ENCODE data around the gene CDH15. TPM values are rescaled to one million over a fixed set of nuclear protein-coding genes. Genes with fewer than 3 reads are reported as not detected.

CDH15 gene
- total and polyA plus RNA-seq, 5 donors from 2014 or later: 0.17 TPM; not detected in 4

- H3K4me3 ChIP-seq (ENCODE audit: low read depth, low read length): no peak overlapping the region
- Mint-ChIP-seq H3K27me3 (peaks cover 23% of the 10 kb centered on the region), H3K36me3 (no peaks in the 10 kb centered on the region), H3K4me1 (peaks cover 0 to 11% (median 6%) of the 10 kb centered on the region in 4 donors), H3K4me3 (no peak overlapping the region), H3K9me3 (no peaks in the 10 kb centered on the region), H3K27ac (no peak overlapping the region)
- no peaks in the 10 kb centered on the region for H3K27me3 ChIP-seq (ENCODE audit: control insufficient read depth, insufficient read depth, low read length)
- H3K9me3 ChIP-seq (ENCODE audit: control insufficient read depth in 2 of 2, low read length in 2 of 2): no peaks in the 10 kb centered on the region
- H3K4me1 ChIP-seq (ENCODE audit: control insufficient read depth, insufficient read depth, low read length, poor library complexity, severe bottlenecking): peaks cover under 1% of the 10 kb centered on the region
- no peak for DNase-seq
- no peak for ATAC-seq (ENCODE audit: low read depth in 2 of 2)
- H3K36me3 ChIP-seq (ENCODE audit: control insufficient read depth, insufficient read depth, low read length): no peaks in the 10 kb centered on the region
- no peak overlapping the region for H3K27ac ChIP-seq (ENCODE audit: insufficient read depth, low read length, poor library complexity, severe bottlenecking)
Observed at GRCh38 chr16:89210904-89211515, 39.5 kb downstream of the CDH15 start.

- peak overlapping the region; percentile 86 for H3K4me3 ChIP-seq (ENCODE audit: low read depth, low read length)
- peaks cover 13 to 41% (median 21%) of the 10 kb centered on the region in 4 donors for H3K4me1 Mint-ChIP-seq
- peak; percentile 71 to 75 for ATAC-seq (ENCODE audit: low read depth in 2 of 2)
Observed at GRCh38 chr16:89216315-89217137, 45.0 kb downstream of the CDH15 start.

GRCh38 chr16:89217138-89217387 is 45.5 kb downstream of the CDH15 start:
- H3K36me3 Mint-ChIP-seq: peaks cover 7% of the 10 kb centered on the region

More at GRCh38 chr16:89216315-89217137, 45.0 kb downstream of the CDH15 start:
- H3K27ac ChIP-seq (ENCODE audit: insufficient read depth, low read length, poor library complexity, severe bottlenecking): peak overlapping the region; percentile 97
- DNase-seq: peak; percentile 75 to 88 (median 82)
- peaks cover 7% of the 10 kb centered on the region for H3K36me3 ChIP-seq (ENCODE audit: control insufficient read depth, insufficient read depth, low read length)
- no peaks in the 10 kb centered on the region for H3K27me3 Mint-ChIP-seq
- no peaks in the 10 kb centered on the region for H3K9me3 ChIP-seq (ENCODE audit: control insufficient read depth in 2 of 2, low read length in 2 of 2)
- H3K4me3 Mint-ChIP-seq: peak overlapping the region; percentile 80 to 98 (median 88)
- H3K4me1 ChIP-seq (ENCODE audit: control insufficient read depth, insufficient read depth, low read length, poor library complexity, severe bottlenecking): peaks cover 20% of the 10 kb centered on the region
- no peaks in the 10 kb centered on the region for H3K27me3 ChIP-seq (ENCODE audit: control insufficient read depth, insufficient read depth, low read length)
- peaks cover 3% of the 10 kb centered on the region for H3K36me3 Mint-ChIP-seq
- H3K27ac Mint-ChIP-seq: peak overlapping the region; percentile 86 to 93 (median 89)
- no peaks in the 10 kb centered on the region for H3K9me3 Mint-ChIP-seq

GRCh38 chr16:89217388-89218191 is 46.0 kb downstream of the CDH15 start, which contains the start of gene ZNF778:
Gene ZNF778, plus strand, starts transcription at chr16:89217703. Its CDS starts 3,425 bp downstream, at chr16:89221128.
- ATAC-seq (ENCODE audit: low read depth in 2 of 2) (peak; percentile 81 to 82), DNase-seq (peak; percentile 79 to 91 (median 86))
- Mint-ChIP-seq H3K27ac (peak within 1 kb of the TSS; percentile 86 to 93 (median 89)), H3K9me3 (no peaks in the 10 kb centered on the region), H3K27me3 (no peaks in the 10 kb centered on the region), H3K36me3 (peaks cover 9% of the 10 kb centered on the region), H3K4me1 (peaks cover 13 to 44% (median 22%) of the 10 kb centered on the region in 4 donors), H3K4me3 (peak within 1 kb of the TSS; percentile 80 to 98 (median 88))
- peaks cover 20% of the 10 kb centered on the region for H3K4me1 ChIP-seq (ENCODE audit: control insufficient read depth, insufficient read depth, low read length, poor library complexity, severe bottlenecking)
- H3K27ac ChIP-seq (ENCODE audit: insufficient read depth, low read length, poor library complexity, severe bottlenecking): peak within 1 kb of the TSS; percentile 97
- no peaks in the 10 kb centered on the region for H3K9me3 ChIP-seq (ENCODE audit: control insufficient read depth in 2 of 2, low read length in 2 of 2)
- H3K4me3 ChIP-seq (ENCODE audit: low read depth, low read length): peak within 1 kb of the TSS; percentile 86
- no peaks in the 10 kb centered on the region for H3K27me3 ChIP-seq (ENCODE audit: control insufficient read depth, insufficient read depth, low read length)
- H3K36me3 ChIP-seq (ENCODE audit: control insufficient read depth, insufficient read depth, low read length): peaks cover 16% of the 10 kb centered on the region

More at GRCh38 chr16:89217138-89217387, 45.5 kb downstream of the CDH15 start:
- ATAC-seq (ENCODE audit: low read depth in 2 of 2) (no peak), DNase-seq (no peak)
- no peaks in the 10 kb centered on the region for H3K9me3 ChIP-seq (ENCODE audit: control insufficient read depth in 2 of 2, low read length in 2 of 2)
- H3K4me3 ChIP-seq (ENCODE audit: low read depth, low read length): peak overlapping the region; percentile 86
- peaks cover 11% of the 10 kb centered on the region for H3K36me3 ChIP-seq (ENCODE audit: control insufficient read depth, insufficient read depth, low read length)
- peak overlapping the region; percentile 97 for H3K27ac ChIP-seq (ENCODE audit: insufficient read depth, low read length, poor library complexity, severe bottlenecking)
- no peaks in the 10 kb centered on the region for H3K27me3 ChIP-seq (ENCODE audit: control insufficient read depth, insufficient read depth, low read length)
- H3K4me1 ChIP-seq (ENCODE audit: control insufficient read depth, insufficient read depth, low read length, poor library complexity, severe bottlenecking): peaks cover 20% of the 10 kb centered on the region
- H3K9me3 Mint-ChIP-seq: no peaks in the 10 kb centered on the region
- H3K27me3 Mint-ChIP-seq: no peaks in the 10 kb centered on the region
- H3K27ac Mint-ChIP-seq: peak overlapping the region; percentile 86 to 93 (median 89)
- peaks cover 13 to 44% (median 21%) of the 10 kb centered on the region in 4 donors for H3K4me1 Mint-ChIP-seq
- peak overlapping the region; percentile 80 to 98 (median 88) for H3K4me3 Mint-ChIP-seq

GRCh38 chr16:89219365-89219764 is 47.8 kb downstream of the CDH15 start:
- Histone ChIP-seq H3K27me3 (ENCODE audit: control insufficient read depth, insufficient read depth, low read length) (no peaks in the 10 kb centered on the region), H3K27ac (ENCODE audit: insufficient read depth, low read length, poor library complexity, severe bottlenecking) (no peak overlapping the region), H3K4me3 (ENCODE audit: low read depth, low read length) (no peak overlapping the region), H3K9me3 (ENCODE audit: control insufficient read depth in 2 of 2, low read length in 2 of 2) (no peaks in the 10 kb centered on the region), H3K36me3 (ENCODE audit: control insufficient read depth, insufficient read depth, low read length) (peaks cover 30% of the 10 kb centered on the region), H3K4me1 (ENCODE audit: control insufficient read depth, insufficient read depth, low read length, poor library complexity, severe bottlenecking) (peaks cover 20% of the 10 kb centered on the region)
- H3K4me3 Mint-ChIP-seq: peak overlapping the region; percentile 58 to 86 (median 80)
- H3K4me1 Mint-ChIP-seq: peaks cover 13 to 42% (median 22%) of the 10 kb centered on the region in 4 donors
- ATAC-seq (ENCODE audit: low read depth in 2 of 2) (no peak), DNase-seq (no peak)
- H3K9me3 Mint-ChIP-seq: no peaks in the 10 kb centered on the region
- no peaks in the 10 kb centered on the region for H3K27me3 Mint-ChIP-seq
- H3K36me3 Mint-ChIP-seq: peaks cover 18% of the 10 kb centered on the region
- peak overlapping the region in 2 of 3 donors; percentile 14 to 62 for H3K27ac Mint-ChIP-seq

- Histone ChIP-seq H3K27ac (ENCODE audit: insufficient read depth, low read length, poor library complexity, severe bottlenecking) (no peak overlapping the region), H3K36me3 (ENCODE audit: control insufficient read depth, insufficient read depth, low read length) (peaks cover 49% of the 10 kb centered on the region), H3K4me1 (ENCODE audit: control insufficient read depth, insufficient read depth, low read length, poor library complexity, severe bottlenecking) (peaks cover 13% of the 10 kb centered on the region), H3K4me3 (ENCODE audit: low read depth, low read length) (no peak overlapping the region), H3K27me3 (ENCODE audit: control insufficient read depth, insufficient read depth, low read length) (no peaks in the 10 kb centered on the region), H3K9me3 (ENCODE audit: control insufficient read depth in 2 of 2, low read length in 2 of 2) (peaks cover 0 to 4% of the 10 kb centered on the region in 2 experiments)
- Mint-ChIP-seq H3K27ac (no peak overlapping the region), H3K9me3 (peaks cover 0 to 7% (median 3%) of the 10 kb centered on the region in 7 donors), H3K36me3 (peaks cover 36% of the 10 kb centered on the region), H3K27me3 (no peaks in the 10 kb centered on the region), H3K4me3 (peak overlapping the region in 1 of 4 donors; percentile 79), H3K4me1 (peaks cover 11 to 29% (median 13%) of the 10 kb centered on the region in 4 donors)
- ATAC-seq (ENCODE audit: low read depth in 2 of 2) (no peak), DNase-seq (no peak)
Observed at GRCh38 chr16:89221604-89222003, 50.1 kb downstream of the CDH15 start.

- H3K36me3 ChIP-seq (ENCODE audit: control insufficient read depth, insufficient read depth, low read length): peaks cover 62% of the 10 kb centered on the region
- no peaks in the 10 kb centered on the region for H3K27me3 ChIP-seq (ENCODE audit: control insufficient read depth, insufficient read depth, low read length)
- H3K4me3 ChIP-seq (ENCODE audit: low read depth, low read length): no peak overlapping the region
- H3K4me1 ChIP-seq (ENCODE audit: control insufficient read depth, insufficient read depth, low read length, poor library complexity, severe bottlenecking): peaks cover 5% of the 10 kb centered on the region
- Mint-ChIP-seq H3K36me3 (peaks cover 49% of the 10 kb centered on the region), H3K4me3 (no peak overlapping the region), H3K9me3 (peaks cover 0 to 18% (median 6%) of the 10 kb centered on the region in 7 donors), H3K4me1 (peaks cover 5 to 18% (median 11%) of the 10 kb centered on the region in 4 donors), H3K27ac (no peak overlapping the region), H3K27me3 (no peaks in the 10 kb centered on the region)
- no peak for DNase-seq
- ATAC-seq (ENCODE audit: low read depth in 2 of 2): no peak
- H3K27ac ChIP-seq (ENCODE audit: insufficient read depth, low read length, poor library complexity, severe bottlenecking): no peak overlapping the region
- H3K9me3 ChIP-seq (ENCODE audit: control insufficient read depth in 2 of 2, low read length in 2 of 2): peaks cover 11 to 18% of the 10 kb centered on the region in 2 experiments
Observed at GRCh38 chr16:89222931-89223330, 51.4 kb downstream of the CDH15 start.
